Measurements from ENCODE around the gene SIRT7.

The SIRT7 gene

DNA sequence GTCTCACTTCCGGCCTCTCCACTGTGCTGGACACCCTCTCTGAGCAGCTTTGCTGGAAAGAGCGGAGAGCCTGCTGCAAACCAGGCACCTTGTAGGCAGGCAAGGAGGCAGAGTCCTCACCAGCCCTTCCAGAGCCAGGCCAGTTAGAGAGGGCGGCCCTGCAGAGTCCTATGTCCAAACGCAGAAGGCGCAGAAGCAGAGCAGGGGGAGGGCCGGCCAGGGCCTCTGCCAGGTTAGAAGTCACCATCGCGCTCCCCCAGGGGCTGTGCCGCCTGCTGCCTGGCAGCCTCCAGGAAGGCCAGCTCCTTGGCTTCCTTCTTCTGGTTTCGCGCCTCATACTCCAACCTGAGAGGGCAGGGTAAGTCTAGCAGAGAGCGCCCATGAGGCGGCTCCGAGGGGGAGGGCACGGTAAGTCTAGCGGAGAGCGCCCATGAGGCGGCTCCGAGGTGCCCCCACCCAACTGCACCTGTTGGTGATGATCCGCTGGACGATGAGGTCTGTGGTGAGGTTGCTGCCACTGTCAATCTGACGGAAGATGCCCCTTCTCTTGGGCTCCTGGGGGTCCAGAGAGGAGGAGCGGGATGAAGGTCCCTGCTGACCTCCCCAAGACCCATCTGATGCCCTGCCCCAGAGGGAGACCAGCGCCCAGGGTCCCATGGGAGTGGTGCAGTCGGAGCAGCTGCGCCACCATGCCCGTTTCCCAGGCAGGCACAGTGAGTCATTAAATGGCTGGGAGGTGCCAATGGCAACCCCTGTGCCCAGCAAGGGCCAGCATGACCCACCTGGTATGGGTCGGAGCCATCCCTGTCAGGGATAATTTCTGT is 13.2 kb downstream of the SIRT7 start:
- DNase-seq = no peak

- DNase-seq = no peak
Measured at GRCh38 chr17:81903896-81904599, 13.9 kb downstream of the SIRT7 start.

- no peak for DNase-seq
Measured at GRCh38 chr17:81903415-81903831, 14.6 kb downstream of the SIRT7 start.

DNA sequence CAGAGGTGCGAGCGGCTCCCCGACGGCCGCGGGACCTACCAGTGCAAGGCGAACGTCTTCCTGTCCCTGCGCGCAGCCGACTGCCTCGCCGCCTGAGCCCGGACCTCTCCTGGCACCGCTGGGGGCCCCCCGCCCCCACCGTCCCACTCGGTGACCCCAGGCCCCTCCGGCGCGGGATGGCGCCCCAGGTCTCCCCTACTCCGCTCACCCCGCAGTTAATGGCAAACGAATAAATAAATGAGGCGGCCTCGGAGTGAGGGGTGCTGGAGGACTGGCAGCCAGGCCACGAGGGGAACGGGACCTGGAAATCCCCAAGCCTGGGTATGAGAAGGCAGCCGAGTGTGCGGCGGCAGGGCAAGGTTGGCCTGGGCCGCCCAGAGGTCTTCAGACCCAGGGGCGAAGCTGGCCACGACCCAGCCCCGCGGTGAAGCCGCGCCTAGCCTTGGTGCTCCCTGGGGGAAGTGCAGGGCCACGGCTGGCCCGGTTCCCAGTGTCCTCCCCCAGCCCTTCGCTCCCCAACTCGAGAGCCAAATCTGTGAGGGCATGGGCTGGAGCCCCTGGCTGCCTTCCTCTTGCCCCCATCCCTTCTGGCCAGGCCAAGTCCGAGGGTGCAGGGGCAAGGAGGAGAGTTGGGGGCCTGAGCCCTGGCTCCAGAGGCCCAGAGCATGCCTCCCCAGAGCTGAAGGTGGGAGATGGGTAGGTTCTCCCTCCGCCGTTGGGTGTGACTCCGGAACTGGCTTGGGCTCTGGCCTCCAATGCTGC is 15.1 kb downstream of the SIRT7 start:
- no peak for DNase-seq

- DNase-seq = no peak
Measured at GRCh38 chr17:81902023-81902652, 15.8 kb downstream of the SIRT7 start, which contains the start of gene NPB. Gene NPB, plus strand, starts transcription at chr17:81902238. Its CDS starts 40 bp downstream, at chr17:81902278.

DNA sequence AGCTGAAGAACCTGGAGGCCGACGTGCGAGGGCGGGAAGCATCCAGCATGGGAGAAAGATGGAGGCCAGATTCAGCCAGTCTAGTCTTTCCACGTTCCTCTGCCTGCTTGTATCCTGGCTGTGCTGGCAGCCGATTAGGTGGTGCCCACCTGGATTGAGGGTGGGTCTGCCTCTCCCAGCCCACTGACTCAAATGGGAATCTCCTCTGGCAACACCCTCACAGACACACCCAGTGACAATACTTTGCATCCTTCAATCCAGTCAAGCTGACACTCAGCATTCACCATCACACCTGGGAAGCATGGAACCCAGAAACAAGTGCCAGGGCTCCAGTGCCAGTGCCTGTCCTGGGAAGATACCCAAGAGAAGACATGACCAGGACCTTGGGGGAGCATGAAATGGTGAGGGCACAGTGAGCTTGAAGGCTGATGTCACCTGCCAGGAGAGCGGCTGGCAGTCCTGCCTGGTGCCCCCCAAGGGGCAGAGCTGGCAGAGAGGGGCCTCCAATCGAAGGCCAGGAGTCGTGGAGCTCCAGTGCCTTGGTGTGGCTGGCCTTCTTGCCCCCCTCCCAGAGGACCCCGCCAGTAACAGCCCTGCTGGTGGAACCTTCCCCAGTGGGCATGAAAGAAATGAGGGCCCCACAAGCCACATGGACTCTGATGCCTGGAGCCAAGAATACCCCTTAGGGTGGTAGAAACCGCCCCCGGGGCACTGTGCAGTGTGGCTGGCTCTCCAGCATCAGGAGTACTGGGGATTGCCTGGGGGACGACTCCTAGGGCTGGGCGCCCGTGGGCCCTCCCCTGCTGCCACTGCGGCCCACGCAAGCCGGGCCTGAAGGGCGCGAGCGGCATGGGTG is 16.6 kb downstream of the SIRT7 start:
- no peak for DNase-seq

DNA sequence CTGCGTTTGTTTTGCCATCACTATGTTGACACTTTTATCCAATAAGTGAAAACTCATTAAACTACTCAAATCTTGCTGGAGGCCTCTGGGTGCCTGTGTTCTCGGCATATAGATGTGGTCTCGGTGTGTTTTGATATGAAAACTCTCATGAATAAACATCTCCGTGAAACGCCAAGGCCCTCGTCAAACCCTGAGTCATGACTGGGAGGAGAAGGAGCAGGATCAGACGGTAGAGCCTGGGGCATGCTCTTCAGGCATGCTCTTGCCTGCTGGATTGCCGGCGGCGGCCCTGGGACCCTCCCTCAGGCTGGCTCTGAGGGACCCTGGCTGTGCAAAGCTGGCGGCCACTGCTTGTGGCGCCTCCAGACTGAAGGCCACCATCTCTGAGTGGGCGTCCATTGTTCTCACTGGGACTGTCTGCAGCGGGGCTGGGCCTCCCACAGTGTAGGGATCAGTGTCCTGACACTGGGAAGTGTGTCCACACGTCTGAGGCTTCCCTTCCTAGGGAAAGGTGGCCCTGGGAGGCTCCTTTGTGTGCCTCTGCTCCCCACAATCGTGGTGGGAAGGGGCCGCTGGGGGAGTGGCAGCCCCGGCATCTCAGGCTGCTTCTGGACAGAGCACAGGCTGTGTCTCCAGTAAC is 17.7 kb downstream of the SIRT7 start:
- no peak for DNase-seq

GRCh38 chr17:81899514-81900166 is 18.3 kb downstream of the SIRT7 start:
- no peak for DNase-seq

DNA sequence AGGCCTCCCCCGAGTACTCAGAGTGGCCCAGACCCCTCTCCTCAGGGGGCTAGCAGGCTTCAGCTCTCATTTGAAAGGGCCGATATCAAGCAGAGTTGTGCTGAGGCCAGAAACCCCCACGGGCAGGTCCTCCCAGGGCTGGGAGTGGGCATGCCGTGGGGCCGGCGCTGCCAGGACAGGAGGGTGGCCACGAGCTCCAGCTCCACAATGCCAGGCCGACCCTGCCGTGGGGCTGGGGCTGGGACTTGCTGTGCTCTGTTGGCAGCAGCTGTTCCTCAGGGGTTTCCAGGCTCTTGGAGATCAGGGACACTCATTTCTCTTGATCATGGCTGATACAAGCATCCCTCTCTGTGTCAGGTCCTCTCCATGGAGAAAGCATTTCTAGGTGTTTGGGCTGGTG is 19.1 kb downstream of the SIRT7 start:
- no peak for DNase-seq

DNA sequence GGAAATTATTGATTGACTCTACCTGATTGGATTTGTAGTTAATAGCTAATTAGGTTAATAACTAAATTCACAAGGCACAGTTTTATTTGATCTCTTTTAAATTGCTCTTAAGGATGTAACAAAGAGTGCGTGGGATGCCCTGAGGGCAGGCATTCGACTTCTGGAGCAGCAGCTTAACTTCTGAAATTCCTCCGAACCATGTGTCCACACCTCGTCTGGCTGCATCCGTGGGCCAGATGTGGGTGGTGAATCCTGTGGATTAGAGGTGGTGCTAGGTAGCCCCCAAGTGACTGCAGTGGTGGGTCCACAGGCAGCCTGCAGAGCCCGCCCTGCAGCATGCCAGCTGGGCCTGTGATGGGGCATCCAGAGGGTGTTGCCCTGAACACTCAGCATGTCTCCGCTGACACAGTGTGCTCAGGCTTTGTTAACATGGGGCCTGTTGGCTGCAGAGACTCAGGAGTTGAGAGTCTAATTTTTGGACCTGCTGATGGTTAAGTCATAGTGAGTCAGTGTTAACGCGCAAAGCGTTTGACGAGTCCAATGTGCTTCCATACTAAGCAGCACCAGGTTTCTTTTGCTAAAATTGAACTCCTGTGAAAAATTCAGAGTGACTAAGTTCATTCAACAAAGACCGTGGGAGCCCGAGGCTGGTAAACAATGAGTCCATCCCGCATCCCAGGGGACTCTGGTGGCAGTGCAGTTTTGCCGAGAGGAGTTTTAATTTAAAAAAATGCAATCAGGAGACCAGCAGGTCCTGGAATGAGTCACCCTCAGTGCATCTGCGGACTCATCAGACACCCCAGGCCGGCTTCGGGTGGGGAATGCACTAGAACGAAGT is 19.7 kb downstream of the SIRT7 start:
- no peak for DNase-seq

GRCh38 chr17:81895400-81895799 is 22.6 kb downstream of the SIRT7 start:
- no peak for DNase-seq

DNA sequence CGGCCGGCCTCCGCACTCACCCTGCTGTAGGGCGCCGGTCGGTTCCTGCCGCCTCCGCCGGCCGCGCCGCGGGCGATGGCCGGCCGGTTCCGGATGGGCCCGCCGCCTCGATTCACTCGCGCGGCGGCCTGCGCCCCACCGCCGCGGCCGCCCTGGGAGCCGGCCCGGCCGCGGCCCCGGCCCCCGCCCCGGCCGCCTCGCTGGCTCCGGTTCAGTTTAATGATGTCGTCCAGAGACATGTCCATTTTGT is 26.7 kb downstream of the SIRT7 start:
- no peak for DNase-seq

- DNase-seq = no peak
Measured at GRCh38 chr17:81890447-81891302, 27.3 kb downstream of the SIRT7 start.

GRCh38 chr17:81889602-81890001 is 28.4 kb downstream of the SIRT7 start:
- DNase-seq = no peak

DNA sequence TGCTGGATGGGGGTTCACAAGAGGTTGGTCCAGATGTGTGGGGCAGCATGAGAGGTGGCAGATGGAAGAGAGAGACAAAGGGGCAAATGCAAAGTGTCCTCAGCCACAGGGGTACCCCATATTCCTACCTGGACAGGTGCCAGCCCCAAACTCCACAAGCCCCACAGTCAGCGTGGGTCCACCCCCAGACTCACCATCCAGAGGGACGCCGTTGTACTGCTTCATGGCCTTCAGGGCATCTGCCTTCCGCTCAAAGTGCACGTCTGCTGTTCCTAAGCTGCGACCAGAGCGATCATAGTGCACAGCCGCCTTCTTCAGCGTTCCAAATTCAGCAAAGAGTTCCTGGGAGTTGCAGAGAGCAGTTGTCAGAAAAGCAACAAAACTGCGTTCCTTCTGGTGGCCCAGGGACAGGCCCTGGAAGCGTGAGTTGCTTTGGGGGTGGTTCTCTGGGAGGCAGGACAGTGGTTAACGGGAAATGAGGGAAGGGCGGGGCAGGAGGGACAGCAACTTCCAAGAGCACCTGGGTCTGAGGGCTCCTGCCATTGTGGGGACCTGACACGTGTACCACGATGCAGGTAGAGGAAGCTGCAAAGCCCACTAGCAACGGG is 28.9 kb downstream of the SIRT7 start:
- DNase-seq = no peak

GRCh38 chr17:81888105-81888987 is 29.6 kb downstream of the SIRT7 start:
- no peak for DNase-seq

- DNase-seq = peak; percentile 37 to 41
Measured at GRCh38 chr17:81885869-81886548, 32.0 kb downstream of the SIRT7 start.
